HG03469 (cell line): ENCODE results near the gene PITPNM2.

Experiments used
- ATAC-seq: cut with Tn5 transposase; IDR thresholded peaks from one replicate; pipeline ENCODE4 v1.9.1; 2021; ENCODE audit warnings: mild to moderate bottlenecking, moderate library complexity, moderate number of reproducible peaks; ENCODE audit not compliant: unreplicated experiment

Gene PITPNM2

DNA sequence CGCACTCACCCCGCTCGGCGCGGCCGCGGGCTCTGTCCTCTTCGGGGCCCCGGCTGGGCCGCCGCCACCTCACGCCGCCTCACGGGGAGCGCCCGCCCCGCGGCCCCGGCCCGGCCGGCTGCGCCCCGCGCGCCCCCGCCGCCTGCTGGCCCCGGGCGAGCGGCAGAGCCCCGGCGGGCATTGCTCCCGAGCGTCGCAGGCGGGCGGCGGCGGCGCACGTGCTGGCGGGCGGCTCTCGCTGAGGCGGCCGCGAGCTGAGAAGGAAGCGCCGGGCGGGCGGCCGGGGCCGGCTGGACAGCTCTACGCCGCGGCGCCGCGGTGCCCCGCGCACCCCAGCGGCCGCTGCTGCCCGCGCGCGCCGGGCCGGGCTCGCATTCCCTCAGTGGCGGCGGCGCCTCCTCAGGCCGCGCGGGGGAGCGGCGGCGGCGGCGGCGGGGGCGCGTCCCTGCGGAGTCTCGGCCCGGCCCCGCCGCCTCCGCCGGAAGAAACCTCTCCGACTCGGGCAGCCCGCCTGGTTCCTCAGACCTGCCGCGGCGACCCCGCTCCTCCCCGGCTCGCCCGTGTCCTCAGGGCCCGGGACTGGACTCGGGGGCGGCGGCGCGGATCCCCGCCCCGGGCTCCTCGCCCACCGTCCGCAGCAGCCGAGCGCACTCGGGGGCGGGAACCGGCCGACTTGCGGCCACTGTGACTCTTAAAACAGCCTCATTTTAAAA is at the start of gene PITPNM2:
Gene PITPNM2 (minus strand): TSS at position 347 of the 713 bp plus-strand sequence. CDS start 116,500 bp downstream, outside the sequence.
- ATAC-seq: peak; percentile 38

- no peak for ATAC-seq
Measured at GRCh38 chr12:123200414-123200813, 49.5 kb upstream of the PITPNM2 start.

DNA sequence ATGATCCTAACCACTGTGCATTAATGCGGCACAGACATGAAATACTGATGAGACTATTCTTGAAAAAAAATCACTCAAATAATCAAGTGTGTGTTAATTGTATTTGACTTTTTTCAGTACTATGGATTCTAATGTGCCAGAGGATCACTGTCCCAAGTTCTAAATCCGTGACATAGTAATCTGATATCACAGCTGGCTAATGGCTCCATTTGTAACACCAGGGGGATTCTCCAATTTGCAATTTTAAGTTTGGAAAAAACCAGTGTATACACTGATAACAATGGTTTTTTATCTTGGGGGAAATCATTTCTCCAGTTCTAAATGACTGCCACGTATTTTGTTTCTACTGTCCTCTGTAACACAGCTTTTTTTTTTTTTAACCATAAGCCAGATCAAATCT is 49.0 kb upstream of the PITPNM2 start:
- ATAC-seq: no peak

- no peak for ATAC-seq
Measured at GRCh38 chr12:123187637-123188036, 36.7 kb upstream of the PITPNM2 start.

DNA sequence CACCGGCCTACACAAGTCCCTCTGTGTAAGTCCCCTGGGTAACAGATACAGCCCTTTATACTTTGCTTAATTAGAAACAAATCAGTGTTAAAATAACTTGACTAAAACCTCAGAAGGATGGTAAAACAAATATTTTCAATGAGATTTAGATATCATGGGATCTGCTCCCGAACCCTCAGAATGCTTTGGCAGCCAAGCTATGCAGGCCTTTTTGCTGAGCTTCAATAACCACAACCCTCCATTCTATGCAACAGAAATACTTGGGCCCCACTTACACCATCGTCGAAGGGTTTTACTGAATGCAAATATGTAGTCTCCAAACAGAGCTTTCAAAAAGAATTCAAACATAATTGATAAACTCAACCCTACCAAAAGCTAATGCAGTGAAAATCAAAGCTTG is 29.3 kb upstream of the PITPNM2 start:
- no peak for ATAC-seq

DNA sequence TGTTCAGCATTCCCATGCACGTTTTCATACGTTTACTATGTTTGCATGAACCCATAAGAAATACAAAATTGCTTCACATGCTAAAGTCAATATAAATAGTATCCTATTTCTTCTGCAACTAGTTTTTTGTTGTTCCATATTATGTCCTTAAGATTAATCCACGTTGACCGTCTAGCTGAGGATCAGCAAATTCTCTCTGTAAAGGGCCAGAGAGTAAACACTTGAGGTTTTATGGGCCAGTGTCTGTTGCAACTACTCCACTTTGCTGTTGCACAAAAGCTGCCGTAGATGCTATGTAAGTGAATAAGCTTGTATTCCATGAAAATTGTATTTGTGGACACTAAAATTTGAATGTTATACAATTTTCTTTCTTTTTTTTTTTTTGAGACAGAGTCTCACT is 21.1 kb upstream of the PITPNM2 start:
- ATAC-seq: no peak

DNA sequence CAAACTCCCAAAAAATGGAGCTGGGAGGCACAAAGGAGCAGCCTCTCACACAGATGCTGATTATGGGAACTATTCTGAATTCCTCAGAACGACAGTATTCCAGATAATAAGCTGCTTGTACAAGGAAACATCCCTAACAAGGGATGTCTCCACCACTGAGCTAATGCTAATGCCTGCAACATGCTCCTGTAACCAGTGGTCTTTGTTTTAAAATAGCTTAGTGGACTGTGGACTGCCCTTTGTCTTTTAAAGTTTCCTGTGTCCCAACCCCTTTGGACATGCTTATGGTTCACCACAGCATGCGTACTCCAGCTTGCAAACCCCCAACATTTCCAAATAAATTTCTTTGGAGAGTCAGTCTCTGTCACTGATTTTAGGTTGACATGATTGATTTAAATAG is 16.4 kb upstream of the PITPNM2 start:
- no peak for ATAC-seq

GRCh38 chr12:123165537-123165936 is 14.6 kb upstream of the PITPNM2 start:
- no peak for ATAC-seq

DNA sequence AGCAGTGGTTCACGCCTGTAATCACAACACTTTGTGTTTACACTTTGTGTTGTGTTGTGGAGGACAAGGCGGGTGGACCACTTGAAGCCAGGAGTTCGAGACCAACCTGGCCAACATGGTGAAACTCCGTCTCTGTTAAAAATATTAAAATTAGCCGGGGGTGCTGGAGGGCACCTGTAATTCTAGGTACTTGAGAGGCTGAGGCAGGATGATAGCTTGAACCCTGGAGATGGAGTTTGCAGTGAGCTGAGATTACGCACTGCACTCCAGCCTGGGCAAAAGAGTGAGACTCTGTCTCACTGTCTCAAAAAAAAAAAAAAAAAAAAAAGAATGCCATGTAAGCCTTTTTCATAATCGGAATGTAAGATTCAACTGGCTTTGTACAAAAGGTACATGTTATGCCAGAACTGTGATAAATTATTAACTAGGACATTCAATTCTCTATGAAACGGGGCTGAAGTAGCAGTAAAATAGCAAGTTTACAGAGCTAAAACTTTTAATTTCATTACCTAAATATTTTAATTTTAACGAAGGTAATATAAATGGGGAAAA is 13.9 kb upstream of the PITPNM2 start:
- no peak for ATAC-seq

DNA sequence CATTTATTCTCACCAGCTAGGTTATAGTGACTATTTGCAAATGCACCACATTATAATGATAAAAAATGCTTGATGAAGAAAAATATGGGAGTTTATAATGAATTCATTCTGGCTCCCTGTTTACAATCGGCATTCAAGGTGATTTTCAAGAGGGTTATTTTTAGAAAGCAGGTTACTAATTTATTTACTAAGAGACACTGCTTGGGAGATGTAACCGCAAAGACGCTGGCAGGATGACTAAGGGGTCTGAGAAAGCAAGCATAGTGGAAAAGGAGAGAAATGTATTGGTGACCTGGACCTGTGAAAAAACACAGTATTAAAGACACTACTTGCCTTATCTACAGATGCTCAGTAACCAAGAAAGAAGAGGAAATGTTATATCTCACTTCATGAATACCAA is 13.3 kb upstream of the PITPNM2 start:
- ATAC-seq: no peak

GRCh38 chr12:123163227-123163626 is 12.3 kb upstream of the PITPNM2 start:
- no peak for ATAC-seq

DNA sequence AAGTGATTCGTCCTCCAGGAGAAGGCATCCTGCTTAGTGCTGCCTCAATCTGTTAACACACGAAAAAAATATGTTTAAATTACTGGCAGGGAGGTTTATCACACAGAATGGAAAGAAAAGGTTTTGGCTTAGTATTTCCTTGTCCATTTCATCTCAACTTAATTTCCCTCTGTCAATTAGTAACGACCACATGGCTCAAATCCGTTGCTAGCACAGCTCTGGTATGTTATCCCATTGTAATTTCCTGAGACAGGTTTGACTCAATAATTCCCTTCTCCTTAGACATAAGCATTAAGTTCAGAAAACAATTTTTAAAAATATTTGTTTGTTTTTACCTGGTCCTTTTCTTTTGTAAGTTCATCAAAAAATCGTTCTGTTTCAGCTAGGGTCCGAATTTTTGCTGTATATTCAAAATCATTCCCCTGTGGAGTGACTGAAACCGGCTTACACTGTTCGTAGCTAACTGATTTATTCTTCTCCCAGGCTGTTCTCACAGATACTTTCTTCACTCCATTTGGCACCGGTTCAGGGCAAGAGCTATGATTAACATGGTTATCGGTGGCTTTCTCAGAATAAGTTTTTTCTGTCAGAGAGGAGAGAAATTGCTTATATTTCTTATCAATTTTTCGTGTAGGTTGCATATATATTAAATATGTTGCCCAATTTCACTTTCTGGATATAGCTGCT is 10.1 kb upstream of the PITPNM2 start:
- ATAC-seq: no peak

DNA sequence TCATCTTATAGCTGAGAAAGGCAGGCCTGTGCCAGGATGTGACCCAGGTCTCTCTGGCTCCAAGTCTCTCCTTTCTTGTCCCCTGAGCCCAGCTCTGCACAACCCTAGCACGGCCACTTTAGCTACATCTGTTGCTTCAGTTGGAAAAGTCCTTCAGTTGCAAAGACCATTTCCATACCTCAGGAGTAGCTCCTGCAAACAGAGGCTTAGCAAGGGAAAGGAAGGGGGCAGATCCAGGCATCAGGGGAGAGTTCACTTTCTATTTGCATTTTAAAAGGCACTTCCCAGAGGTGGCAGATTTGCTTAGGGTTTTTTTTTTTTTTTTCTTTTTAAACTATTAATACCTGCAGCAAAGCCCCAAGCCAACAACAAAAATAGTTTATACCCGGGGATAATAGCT is 3.0 kb upstream of the PITPNM2 start:
- no peak for ATAC-seq

- ATAC-seq: no peak
Measured at GRCh38 chr12:123152833-123153232, 1.9 kb upstream of the PITPNM2 start.

DNA sequence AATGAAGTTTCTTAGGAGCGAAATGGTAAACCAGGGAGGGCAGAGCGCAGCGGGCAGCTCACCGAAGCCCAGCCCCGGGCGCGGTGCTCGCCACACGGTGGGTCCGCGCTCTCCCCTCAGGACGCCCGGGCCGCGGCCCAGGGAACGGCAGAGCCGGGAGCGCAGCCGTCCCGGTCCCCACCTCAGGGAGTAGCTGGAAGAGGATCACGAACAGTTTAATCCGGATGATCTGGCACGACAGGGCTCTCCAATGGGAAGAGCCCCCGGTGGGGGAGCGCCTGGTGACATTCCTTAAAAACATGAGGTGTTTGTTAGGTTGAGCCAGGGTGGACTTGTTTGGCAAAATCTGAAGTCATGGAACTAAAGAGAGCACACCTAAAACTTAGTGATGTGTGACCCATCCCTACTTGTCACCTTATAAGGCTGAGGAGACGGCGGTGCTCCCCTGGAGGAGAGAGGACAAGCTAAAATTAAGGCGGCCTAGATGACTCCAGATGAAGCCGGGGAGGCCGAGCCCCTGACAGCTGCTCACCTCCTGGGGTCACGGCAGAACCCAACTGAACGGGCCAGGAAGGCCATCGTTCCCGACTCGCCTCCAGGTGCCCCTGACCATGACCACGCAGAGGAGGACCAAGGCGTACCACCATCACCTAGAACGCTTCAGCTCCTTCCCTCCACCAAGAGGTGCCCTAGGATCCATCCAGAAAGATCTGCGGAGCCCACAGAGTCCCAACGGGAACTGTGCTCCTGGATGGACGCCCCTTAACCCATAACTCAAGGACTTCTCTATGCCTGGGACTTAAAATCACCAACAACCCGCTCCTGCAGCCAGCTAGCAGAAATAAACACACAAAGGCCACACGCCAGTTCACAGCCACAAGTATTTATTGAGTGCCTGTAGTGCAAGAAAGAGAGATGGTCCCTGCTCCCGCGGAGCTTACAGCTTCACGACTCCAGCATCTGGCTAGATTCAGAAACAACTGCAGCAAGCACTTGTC is 866 bp upstream of the PITPNM2 start:
- ATAC-seq: no peak

DNA sequence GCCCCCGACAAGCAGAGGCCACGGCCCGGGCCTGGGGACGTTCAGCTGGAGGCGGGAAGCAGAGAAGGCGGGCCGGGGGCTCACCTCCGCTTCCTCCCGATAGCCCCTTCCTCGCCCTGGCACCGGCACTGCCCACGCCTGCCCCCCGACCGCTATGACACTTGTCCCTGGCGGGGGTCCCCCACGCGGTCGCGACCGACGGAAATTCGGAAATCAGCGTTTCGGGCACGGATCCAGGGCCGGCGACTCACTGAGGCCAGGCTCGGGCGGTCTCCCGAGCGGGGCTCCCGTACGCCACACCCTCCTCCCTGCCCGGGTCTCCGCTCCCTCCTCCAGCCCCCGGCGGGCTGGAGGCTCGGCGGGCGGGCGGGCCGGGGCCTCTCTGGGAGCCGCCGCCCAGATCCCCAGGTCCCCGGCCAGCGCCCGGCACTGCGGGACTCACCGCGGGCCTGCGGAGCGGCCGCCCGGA is 581 bp downstream of the PITPNM2 start:
- no peak for ATAC-seq

DNA sequence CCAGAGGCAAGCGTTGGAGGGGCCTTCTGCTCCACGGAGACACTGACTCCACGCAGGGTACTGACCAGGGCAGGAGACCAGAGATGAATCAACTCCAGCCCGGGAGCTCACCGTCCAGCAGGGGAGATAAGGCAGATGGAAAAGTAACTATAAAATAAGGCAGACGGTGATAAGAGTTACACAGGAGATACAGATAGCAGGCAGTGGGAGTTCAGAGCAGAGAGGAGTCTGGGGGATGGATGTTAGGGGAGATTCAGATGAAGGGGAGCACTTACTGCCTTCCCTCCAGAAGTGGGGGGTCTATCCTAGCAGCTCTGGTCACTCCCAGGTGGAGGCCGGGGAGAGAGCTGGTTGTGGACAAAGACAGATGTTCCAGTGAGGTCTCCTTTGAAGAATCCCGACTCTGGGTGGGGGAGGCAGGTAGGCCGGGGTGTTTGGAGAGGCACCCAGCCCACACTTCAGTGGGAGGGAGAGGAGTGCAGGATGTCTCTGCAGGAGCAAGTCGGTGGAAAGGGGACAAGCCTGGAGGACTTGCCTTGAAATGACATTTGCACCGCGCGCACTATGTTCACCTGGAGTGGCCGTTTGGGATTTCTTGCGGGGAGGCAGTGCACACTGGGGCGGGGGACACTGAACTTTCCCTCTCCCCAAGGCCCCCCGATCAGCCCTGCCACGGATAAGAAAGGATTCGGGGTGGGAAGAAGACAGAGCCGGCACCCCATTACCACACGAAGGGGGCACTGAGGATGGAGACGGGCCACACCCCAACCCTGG is 1.2 kb downstream of the PITPNM2 start:
- ATAC-seq: no peak

DNA sequence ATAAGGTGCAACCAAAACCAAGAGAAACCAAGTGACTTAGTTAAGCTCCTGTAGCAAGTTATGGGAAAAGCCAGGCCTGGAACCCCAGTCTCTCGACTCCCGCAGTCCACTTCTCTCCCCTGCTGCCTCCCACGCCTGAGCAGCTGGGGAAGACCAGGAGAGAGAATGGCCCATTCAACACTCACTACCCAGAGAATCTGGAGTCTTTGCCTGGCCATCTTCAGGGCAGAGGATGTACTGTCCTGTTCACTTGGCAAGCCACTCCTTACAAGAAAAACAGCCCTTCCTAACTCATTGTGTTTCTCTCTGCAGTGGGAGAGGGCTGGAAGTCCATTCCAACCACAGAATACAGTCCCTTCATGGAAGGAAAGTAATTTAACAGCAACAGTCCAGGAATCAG is 1.8 kb downstream of the PITPNM2 start:
- ATAC-seq: no peak

DNA sequence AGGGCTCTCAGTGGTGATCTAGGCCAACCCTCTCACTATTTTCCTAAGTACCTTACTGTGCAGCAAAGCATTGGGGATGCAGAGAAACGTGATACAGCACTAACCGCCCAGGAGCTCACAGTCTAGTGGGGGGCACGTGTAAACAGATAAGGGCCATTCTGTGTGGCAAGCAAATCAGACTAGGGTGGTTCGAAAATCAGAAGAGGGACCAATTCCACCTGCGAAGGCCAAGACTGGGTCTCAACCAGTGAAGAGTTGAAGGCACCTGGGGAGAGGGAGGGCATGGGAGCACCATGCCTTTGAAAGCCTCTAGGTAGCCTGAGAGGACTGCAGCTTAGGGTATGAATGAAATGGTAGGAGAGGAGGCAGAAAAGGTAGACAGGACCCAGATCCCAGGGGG is 2.2 kb downstream of the PITPNM2 start:
- ATAC-seq: no peak

GRCh38 chr12:123148223-123148622 is 2.7 kb downstream of the PITPNM2 start:
- no peak for ATAC-seq
